NCI-H1092 (cell line): ENCODE measurements around the gene PROCR.
A peak's percentile ranks its signal among the peaks of the same experiment; 100 is the strongest.
"Not testable (repeated sequence)": the region's sequence is repeated elsewhere in the genome, so short reads cannot be mapped to it uniquely, and the experiment has no call there.

Experiments
- DNase-seq: peaks from one replicate; lab custom pipeline; 2025; lab: John Stamatoyannopoulos, UW

The PROCR gene

DNA sequence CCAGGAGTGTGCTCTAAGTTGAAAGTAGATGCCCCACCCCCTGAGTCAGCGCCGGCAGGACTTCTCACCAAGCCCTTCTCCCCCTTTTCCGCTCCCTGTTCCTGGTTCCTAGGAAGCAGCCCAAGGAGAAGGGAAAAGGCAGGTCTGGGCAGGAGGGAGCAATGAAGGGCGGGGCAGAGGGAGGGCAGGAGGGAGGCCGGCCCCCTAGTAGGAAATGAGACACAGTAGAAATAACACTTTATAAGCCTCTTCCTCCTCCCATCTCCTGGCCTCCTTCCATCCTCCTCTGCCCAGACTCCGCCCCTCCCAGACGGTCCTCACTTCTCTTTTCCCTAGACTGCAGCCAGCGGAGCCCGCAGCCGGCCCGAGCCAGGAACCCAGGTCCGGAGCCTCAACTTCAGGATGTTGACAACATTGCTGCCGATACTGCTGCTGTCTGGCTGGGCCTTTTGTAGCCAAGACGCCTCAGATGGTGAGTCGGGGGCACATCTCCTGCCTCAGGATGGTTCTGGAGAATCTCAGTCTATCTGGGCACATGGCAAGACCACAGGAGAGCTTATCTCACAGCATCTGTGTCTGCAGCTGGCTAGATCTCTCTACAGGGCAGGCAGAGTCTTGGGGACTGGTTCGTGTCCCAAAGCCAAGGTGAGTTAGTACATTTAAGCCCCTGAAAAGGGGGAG is at the start of gene PROCR:
Gene PROCR (plus strand): TSS at position 320 of the 681 bp plus-strand sequence. CDS start 83 bp downstream, at position 403.
- no peak for DNase-seq

DNA sequence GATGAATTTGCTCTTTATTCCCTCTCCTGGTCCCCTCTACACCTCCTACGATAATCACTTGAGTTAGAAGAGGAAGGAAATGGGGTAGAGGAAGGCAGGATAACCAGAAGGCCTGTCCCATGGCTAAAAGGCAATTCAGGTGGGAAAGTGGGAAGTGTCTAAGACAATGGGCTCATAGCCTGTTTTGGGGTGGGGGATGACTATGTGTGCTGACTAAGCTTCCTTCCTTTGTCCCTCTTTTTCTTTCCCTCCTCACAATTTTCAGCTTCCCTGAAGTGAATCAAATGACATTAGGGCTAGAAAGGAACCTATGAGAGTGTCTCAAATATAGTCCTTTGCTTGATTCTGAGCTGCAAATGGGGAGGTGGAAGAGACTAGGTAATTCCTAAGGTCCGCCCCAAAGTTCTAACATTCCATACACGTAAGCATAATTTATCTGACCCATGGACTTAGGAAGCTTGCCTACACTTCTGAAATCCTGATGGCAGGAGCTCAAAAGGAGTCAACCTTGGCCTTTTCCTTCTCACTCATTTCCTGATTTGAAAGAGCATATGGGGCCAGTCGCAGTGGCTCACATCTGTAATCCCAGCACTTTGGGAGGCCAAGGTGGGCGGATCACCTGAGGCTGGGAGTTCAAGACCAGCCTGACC is 49.0 kb upstream of the PROCR start:
- no peak for DNase-seq

DNA sequence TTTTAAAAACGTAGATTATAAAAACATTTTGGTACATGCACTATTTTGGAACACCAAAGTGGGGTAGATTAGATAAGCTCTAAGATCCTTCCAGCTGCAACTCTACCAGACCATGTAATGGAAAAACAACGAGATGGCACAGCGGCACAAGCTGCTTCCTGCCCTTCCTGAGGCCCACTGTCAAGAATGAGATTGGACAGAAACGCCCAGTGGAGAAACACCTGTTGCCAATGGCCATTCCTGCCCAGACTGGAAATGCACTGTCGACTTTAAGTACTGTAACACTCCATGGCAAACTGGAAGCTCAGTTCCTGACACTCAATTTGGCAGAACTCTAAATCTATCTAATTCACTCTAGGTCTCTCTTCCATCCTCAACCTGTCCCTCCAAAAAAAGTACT is 46.1 kb upstream of the PROCR start:
- DNase-seq: no peak

DNA sequence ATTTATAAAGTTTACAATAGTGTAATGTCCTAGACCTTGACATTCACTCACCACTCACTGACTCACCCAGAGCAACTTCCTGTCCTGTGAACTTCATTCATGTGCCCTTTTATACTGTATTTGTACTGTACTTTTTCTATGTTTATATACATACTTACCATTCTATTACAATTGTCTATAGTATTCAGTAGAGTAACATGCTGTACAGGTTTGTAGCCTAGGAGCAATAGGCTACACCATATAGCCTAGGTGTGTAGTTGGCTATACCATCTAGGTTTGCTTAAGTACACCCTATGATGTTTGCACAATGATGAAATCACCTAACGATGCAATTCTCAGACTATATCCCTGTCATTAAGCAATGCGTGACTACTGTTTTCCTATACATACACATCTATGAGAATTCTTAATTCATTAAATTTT is 42.2 kb upstream of the PROCR start:
- DNase-seq: no peak

DNA sequence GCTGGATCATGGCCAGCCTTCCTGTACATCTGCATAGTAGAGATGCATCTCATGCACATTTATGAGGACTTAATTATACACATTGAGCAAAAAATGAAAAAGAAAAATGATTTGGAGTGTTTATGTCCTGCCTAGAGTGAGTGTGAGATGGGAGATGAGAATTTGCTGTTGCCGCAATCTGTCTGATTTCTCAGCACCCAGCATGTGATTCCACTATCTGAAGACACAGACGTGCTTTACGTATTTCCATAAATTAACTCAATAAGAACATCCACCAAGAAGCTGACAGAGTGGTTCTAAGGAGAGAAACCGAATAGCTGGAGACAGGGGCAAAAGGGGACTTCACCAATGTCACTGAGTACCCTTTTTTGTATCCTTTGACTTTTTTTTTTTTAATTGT is 39.9 kb upstream of the PROCR start:
- DNase-seq: no peak

DNA sequence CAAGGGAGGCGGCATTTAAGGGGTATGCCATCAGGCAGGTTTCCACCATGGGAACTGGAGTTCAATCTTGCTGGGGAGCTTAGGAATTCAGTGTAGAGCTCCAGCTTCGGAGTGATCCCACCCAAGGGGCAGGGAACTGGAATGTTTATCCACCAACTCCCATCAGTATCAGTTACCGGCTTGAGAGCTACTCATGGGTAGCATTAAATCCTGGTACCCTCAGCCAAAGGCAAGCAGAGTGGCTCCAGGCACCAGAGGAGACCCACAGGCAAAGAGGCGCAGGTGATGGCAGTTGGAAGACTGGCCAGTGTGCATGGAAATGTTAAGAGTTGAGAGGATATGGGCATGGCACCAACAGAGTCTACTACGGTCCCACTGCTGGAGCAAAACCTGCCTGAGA is 38.8 kb upstream of the PROCR start:
- DNase-seq: no peak

DNA sequence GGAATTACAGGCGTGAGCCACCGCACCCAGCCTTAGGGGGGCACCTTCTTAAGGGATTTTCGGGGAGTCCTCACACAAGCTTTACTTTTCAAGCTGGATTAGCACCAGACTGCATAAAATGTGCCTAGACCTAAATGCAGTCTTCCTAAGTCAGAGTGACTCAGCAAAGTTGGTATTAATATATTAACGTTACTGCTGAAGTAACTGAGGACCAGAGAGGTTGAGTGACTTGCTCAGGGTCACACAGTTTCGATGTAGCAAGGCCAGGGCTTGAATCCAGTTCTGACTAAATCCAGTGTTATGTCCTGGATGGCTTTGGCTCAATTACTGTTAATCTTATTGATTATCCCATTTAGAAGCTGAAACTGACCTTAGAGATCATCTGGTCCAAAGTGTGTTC is 38.1 kb upstream of the PROCR start:
- no peak for DNase-seq

DNA sequence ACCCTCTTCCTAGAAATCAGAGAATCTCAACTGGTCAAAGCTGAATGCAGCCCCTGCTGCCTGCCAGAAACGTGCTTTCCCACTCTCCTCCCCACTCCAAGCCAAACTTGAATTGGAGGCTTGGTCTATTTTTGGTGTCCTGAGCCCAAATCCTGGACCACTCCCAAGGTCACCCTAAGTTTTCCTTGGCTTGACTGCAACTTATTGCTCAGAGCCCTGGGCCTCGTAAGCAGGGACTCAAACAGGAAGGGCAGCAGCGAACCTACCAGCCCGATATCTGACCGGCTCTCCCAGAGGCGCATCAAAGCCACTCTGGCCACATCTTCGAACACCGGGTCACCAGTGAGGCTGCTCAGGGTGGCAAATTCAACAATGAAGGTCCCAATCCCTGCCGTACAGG is 37.4 kb upstream of the PROCR start:
- DNase-seq: no peak

DNA sequence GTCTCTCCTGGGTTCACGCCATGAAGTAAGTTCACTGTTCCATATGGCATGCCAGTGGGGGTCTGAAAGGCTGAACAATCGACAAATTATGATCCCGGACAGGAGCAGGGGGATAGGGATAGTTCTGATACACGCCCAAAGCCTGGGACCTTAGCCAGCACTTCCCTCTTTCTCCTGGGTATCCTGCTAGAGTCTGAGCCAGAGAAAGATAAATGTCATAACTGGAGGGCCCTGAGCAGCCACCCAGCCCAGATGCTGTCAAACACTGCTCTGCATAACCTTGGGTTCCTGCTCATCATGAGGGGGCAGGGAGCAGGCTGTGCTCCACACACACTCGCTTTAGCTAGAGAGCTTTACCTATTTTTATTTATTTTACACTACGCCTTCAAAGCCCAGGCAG is 37.0 kb upstream of the PROCR start:
- no peak for DNase-seq

DNA sequence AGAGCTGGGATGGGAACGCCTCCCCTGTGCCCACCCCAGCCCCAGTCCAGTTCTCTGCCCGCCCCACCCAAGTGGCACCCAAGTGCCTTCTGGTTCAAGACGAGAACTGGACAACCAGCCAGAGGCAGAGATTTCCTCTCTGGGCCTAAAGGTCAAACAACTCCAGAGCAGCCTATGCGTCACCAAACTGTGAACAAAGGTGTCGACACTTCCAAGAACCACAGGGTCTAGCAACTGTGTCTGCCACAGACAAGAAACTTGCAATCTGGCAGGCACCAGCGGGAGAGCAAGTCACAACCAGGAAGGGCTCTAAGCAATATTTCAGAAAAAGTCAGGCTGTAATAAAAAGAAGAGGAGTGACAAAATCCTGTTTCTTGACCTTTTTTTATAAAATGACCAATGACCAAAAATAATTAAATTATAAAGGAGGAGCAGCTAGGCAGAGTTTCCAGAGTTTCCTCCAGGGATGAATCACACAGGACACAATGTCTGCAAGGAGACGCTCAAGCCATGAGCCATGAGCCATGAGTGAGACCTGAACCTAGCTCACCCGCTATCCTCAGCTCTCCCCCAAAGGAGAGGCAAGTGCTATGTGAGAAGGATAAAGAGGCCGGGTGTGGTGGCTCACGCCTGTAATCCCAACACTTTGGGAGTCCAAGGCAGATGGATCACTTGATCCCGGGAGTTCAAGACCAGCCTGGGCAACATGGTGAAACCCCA is 35.8 kb upstream of the PROCR start:
- no peak for DNase-seq

DNA sequence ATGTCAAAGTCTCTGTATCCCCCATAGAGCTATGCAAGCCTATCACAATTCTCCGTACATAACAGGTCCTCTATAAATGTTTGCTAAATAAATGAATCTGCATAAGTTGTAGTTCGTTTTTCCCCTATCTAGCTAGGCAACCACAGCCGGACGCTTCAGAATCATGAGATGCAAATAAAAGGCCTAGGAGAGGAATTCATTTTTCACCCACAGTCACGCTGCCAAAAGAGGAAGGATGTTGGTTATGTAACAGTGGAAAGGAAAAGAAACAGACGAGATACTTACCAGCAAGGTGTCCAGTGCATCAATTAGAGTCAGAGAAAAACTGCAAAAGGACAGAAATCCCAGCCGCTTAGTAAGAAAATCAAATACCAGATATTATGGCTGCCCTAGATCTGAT is 27.2 kb upstream of the PROCR start:
- DNase-seq: no peak

DNA sequence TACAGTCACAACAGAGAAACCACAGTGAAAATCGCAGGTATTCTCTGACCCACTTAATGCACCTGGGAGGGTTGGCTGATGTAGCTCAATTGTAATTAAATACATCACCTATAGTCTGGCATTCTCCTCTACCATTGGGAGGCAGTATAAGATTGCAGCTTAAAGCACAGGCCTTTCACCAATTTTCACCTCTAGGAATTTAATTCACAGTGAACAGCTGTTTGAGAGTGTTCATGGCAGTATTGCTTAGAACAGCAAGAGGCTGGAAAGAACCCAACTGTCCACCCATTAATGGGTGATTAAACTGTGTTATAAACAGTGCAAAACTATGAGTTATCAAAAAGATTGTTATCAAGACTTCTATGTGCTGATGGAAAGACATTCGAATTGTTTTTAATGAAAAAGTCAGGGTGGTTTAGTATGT is 26.7 kb upstream of the PROCR start:
- DNase-seq: no peak

DNA sequence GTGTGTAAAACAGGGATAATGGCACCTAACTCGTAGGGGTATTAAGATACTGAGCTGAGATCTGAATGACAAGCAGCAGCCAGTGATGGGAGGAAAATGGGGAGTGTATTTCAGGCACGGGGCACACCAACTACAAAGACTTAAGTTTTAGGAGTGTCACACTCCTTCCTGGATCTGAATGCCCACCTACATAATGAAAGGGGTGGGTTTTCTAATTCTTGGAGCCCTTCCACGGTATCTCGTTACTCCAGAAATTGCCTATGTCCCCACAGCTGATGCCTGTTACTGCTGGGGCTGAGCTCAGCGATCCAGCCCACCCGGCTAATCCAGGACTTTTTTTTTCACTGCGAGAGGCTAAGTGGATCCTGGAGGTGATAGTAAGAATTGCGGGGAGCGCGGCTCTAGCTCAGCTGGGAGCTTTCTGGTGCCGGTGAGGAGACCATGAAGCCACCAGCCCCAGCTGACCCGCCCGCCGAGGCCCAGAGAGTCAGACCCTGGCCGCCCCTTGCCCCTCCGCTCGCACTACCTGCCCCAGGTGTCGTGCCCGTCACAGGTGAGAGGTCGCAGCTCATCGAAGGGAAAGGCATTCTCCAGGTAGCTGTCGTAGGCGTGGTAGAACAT is 25.5 kb upstream of the PROCR start:
- DNase-seq: no peak

DNA sequence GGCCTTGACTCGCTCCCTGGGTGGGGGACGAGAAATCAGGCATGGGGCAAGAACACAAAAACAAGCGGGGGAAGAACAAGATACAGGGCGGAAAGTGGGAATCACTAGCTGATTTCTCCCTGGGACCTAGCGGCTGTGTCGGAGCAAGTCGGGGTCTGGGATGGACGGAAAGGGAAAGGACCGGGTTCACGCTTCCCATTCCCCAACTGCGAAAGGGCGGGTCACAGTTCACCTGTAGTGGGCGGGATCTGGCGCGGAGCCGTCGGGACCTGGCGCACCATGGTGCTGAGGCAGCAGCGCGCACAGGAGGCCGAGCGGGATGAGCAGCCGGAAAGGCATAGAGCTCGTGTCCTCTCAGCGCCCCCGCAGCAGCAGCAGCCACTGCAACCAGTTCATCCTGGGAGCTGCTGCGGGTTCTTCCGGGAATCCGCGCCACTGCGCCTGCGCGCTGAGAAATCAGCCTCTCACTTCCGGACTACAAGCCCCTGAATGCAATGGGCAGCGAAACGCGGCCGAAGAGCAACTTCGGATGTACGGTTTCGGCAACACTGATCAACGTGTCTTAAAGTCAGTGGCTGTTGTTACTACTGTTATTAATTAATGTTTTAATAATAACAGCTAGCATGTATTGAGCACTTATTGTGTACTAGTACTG is 24.8 kb upstream of the PROCR start, which contains the start of gene EDEM2:
Gene EDEM2 (minus strand): TSS at position 417 of the 655 bp plus-strand sequence. CDS start 78 bp downstream, at position 339.
- DNase-seq: peak; percentile 80

DNA sequence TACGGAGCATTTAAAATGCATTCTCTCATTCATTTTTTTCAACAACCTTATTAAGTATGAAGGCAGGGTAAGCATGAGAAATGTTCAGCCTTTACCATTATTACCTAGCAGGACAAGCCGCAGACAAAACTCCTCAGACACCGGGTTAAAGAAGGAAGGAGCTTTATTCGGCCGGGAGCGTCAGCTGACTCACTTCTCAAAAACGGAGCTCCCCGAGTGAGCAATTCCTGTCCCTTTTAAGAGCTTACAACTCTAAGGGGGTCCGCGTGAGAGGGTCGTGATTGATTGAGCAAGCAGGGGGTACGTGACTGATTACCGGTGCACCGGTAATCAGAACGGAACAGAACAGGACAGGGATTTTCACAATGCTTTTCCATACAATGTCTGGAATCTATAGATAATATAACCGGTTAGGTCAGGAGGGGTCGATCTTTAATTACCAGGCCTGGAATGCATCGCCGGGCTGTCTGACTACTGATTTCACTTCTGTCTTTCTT is 24.2 kb upstream of the PROCR start:
- not testable (repeated sequence) for DNase-seq

DNA sequence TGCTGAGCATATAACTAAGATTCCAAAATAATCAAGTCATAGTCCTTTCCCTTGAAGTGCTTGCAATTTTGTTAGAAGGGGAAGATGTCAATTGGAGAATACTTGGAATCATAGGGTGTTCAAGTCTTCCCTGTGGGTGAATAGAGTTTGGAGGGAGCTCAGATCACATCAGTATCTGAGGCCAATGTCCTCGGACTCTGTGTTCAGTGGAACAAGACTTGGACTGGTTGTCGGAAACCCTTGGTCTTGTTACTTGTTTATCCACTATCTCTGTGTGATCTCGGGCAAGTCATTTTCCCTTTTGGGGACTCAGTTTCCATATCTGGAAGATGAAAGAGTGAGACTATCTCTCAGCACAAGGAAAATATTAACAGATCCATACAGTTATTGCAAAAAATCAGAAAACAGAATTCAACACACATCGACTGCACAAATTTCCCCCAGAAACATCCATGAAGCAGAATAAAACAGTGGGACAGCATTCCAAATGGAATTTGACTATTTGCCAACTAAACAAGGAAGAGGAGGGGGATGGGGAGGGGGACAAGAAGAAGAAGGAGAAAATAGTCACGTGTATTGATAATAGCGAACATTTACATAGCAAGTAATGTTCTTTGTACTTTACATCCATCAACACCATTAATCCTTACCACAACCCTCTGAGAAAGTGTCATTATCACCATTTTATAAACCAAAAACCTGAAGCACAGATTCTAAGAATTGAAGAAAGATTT is 20.9 kb upstream of the PROCR start:
- no peak for DNase-seq

DNA sequence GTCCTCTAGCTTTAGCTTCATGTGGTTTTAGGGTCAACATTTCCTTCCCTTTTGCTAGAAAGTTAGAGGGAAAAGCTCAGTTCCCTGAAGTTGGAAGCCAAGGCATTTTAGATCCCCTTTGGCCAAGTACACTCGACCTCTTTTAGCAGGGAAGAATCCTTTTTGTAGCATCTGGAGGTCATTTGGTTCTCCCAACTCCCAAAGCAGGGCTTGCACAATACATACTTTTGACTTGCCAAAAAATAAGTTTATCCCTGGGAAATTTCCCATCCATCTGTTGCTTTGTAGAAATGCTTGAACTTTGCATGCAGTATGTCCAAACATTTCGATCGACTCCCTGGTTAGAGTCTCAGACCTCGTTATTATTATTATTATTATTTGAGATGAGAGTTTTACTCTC is 20.1 kb upstream of the PROCR start:
- DNase-seq: no peak

DNA sequence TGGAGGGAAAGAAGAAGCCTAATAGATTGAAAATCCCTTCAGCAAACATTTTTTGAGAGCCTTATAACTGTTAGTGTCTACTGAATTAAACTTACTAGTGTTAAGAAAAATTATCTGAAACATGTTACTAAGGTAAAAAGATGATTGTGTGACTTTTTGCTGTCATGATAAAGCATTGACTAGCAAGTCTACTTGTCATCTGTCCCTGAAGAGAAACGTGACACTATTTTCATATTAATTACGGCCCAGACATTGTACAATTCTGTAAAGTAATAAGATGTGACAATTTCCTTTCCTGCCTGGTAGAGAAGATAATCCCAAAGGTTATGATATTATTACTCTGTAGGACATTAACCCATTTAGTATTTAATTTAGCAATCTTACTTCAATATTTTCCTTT is 15.9 kb upstream of the PROCR start:
- no peak for DNase-seq

DNA sequence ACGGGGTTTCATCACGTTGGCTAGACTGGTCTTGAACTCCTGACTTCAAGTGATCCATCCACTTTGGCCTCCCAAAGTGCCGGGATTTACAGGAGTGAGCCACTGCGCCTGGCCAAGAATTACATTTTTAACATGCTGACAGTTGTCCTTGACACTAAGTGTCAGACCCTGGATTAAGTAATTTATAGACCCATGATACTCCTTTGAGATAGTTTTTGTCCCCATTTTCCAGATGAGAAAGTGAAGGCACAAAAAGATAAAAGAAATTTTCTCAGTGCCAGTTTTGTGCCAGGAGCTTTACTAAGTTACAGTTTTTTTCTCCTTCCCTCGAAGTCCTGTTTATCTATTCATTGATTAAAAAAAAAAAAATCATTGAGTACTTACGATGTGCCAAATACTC is 14.9 kb upstream of the PROCR start:
- DNase-seq: no peak

DNA sequence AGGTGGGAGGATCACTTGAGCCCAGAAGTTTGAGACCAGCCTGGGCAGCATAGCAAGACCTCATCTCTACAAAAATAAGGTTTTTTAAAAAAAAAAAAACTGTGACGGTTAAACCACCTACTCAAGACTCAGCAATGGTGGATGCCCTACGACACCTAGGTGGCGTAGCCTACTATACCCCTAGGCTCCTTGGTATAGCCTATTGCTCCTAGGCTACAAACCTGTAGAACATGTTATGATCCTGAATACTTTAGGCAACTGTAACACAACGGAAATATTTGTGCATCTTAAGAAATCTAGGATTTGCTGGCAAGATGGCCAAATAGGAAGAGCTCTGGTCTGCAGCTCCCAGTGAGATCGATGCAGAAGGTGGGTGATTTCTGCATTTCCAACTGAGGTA is 11.5 kb upstream of the PROCR start:
- not testable (repeated sequence) for DNase-seq

DNA sequence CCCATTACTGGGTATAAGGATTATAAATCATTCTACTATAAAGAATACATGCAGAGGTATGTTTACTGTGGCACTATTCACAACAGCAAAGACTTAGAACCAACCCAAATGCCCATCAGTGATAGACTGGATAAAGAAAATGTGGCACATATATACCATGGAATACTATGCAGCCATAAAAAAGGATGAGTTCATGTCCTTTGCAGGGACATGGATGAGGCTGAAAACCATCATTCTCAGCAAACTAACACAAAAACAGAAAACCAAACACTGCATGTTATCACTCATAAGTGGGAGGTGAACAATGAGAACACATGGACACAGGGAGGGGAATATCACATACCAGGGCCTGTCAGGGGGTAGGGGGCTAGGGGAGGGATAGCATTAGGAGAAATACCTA is 7.3 kb upstream of the PROCR start:
- not testable (repeated sequence) for DNase-seq
